Medulla oblongata (tissue), 1 donor: Measurements from ENCODE around the gene AURKA.
"Not testable (repeated sequence)": the region's sequence is repeated elsewhere in the genome, so short reads cannot be mapped to it uniquely, and the experiment has no call there.

ENCODE experiments used
- DNase-seq: peaks from one replicate; pipeline ENCODE4 v3.0.0-alpha.2; 2015; ENCODE audit errors: extremely low spot score

The AURKA gene

DNA sequence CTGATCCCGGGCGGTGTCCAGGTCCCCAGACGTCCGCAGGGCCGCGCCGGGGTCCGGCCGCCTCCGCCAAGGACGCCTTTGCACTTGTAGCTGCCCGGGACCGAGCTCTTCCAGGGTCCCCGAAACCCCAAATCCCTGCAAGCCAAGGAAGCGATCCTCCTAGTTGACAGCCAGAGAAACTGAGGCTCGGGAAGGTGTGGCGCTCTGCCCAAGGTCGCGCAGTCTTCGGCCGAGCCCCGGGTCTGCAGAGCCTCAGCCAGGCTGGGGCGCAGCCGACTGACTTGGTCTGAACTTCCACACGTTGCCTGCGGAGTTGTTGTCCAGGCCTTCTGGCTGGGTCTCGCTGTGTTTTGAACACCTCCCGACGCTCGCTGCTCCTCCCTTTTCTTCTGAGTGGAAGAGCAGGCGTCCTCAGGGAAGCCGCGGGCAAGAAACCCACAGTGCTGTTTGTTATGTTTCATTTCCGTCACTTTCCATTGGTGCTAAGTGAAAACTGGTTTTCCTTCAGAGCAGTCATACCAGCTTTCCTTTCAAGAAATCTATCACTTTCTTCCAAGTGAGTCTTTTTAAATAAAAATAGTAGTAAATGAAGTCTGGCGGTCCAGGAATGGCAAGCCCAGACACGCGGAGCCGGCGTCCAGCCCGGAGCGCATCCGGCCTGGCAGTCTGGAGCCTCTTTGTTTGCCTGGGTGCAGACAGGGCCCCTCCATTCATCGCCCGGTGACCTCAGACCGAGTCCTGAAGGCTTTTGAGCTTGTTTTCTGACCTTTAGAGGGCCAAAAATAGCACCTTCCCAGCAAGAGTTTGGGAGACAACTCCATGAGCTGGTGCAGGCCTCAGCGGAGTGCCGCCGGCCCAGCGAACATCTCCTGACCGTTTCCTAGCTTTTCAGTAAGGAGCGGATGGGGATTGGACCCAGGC lies 32.5 kb downstream of the AURKA start:
- DNase-seq, result peak; percentile 57

DNA sequence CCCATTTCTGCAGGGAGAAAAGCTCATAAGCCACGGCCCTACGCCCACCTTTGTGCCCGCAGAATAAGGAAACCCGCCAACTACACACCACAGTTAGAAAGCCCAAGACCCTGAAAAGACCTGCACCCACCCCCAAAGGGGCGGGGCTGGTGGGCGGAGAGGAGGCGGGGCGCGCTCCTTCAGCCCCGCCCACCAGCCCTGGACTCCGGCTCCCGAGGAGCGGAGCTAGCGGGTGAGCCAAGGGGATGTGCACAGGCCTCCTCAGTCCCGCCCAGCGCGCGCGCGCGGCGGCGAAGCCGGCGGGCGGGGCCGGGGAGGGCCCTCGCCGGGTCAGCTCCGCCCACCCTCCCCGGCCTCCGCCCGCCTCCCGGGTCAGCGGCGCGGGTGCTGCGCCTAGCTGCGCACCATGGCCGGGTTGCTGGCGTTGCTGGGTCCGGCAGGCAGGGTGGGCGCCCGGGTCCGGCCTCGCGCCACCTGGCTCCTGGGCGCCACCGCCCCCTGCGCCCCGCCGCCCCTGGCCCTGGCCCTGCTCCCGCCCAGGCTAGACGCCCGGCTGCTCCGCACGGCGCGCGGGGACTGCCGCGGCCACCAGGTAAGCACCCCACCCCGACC lies 33.3 kb downstream of the AURKA start, which contains the start of gene FAM210B:
Gene FAM210B (plus strand): TSS at position 375 of the 612 bp plus-strand sequence. CDS start 32 bp downstream, at position 407.
- DNase-seq, result peak; percentile 96

DNA sequence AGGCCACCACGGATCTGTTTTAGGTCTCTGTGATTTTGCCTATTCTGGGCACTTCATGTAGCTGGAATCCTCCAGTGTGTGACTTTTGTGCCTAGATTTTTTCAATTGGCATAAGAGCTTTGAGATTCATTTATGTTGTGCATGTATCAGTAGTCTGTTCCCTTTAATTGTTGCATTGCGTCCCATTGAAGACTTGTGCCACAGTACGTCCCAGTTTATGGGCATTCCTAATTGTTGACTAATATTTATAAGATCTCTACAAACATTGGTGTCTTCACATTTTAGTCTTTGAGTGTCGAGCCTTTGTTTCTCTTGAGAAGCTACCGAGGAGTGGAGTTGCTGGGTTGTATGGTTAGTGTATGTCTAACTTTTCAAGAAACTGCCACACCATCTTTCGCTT lies 33.9 kb downstream of the AURKA start:
- DNase-seq, result peak; percentile 49

DNA sequence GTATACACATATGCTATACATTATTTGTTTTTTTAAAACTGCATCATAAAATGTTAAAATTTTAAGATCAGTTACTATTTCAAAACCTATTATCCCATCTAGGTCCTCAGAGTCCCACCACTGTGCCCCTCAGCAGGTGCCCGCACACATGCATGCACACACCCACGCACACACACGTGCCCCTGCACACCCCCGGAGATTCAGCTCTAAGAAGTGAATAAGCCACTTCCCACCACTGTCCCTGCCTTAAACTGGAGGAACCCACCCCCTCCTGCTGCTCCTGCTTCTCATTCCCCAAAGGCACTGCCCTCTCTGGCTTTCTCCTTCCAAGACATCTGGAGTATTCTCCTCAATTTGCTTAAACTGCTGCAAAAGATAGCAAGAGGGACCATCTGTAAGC lies 38.7 kb downstream of the AURKA start:
- no peak for DNase-seq

DNA sequence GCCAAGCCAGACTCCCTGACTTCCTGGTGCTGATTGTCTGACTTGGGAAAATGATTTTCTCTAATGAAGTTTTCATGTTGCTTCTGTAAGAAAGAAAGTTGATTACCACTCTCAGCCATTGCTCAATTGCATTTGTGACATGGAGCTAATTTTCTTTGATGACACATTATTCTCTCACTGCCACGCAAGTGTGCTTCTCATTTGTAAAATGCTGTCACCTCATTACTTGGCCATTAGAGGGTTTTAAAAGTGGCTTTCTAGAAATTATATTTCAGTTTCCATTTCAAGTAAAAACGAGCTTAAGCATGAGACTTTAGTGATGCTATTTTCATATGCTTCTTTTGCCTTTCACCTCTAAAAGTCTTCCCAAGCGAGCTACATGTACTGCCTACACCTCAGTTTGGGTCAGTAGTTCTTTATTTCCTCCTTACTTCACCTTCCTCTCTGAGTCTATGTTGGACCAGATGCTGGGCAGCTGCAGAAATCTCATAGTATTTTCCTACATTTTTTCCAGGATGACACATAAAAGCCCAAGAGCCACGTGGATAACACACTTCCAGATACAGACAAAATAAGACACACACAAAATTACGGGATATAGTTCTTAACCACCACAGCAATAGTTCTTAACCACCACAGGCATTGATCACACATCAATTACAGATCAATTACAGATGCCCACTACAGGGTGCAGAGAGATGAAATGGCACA lies 39.5 kb downstream of the AURKA start:
- no peak for DNase-seq

DNA sequence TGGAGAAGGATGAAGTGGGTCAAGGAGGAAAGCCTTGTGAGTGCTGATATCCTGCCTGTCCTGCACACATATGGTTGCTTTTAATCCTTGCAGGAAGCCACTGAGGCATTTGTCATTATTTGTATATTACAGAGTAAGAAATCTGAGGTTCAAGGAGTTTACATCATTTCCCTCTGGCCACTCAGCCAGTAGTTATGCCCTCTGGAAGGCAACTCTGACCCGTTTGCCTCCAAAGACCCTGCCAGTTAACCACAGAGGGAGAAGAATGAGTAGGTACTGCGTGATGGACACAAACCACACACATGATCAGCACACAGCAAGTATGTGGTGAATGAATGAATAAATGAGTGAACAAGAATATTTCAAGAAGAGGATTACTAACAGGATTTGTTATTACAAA lies 41.2 kb downstream of the AURKA start:
- no peak for DNase-seq

DNA sequence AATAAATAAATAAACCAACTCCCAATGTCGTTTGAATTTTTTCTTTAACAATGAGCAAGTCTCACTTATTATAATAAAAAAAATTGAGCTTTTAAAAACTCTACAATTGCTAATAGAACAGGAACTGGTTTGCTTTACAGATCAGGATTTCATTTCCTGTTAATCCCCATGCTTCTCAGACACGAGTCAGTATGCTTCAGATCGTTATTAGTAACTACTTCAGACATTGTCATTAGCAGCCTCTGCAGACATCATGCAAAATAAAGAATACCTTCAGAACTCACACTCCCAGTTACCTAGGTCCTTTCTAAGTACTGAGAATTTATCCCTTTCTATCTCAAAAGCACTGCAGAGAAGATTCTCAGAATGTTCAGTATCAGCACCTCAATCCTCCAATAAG lies 43.3 kb downstream of the AURKA start:
- no peak for DNase-seq

DNA sequence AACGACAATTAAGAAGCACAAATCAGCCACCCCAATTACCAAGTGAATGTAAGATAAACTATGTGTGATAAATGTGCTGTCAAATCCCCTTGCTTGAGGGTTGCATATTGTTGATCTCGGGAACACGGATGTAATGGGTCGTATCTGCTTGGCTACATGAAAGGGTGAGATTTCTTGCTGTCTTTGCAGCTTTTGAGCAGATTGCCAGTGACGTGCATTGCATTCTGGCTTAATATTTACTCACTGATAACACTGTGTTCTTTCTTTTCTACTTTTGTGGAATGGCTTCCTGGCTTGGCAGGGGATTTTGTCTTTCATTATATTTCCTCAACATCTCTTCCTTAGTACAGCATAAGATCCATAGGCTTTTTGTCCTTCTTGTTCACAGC lies 43.7 kb downstream of the AURKA start:
- no peak for DNase-seq

DNA sequence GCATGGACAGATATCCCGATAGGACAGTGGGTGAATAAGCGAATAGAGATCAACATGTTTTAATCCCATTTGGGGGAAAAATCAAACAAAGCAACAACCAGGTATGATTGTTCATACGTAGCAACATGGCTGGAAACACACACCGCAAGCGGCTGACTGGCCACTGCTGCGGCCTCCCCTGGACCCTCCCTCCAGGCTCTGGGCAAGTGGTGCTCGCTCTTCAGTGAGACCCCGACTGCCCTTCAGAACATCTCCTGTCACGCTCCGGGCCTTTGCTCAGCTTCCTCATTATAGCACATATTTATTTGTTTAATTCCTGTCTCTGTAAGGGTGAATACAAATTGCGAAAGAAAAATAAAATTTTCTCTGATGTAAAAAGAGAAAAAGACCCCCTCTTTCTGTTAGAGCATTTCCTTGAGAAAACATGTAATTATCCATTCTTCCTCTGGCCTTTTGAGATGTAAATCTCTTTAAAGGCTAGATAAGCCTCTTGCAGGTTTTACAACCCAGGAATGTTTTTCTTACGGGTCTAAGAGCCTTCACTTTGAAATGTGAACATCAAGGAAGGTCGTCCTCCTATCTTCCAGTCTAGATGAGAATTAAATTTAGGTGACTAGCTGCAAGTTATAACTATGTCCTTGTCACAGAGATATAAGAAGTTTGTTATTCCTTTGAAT lies 44.2 kb downstream of the AURKA start:
- DNase-seq, result no peak

DNA sequence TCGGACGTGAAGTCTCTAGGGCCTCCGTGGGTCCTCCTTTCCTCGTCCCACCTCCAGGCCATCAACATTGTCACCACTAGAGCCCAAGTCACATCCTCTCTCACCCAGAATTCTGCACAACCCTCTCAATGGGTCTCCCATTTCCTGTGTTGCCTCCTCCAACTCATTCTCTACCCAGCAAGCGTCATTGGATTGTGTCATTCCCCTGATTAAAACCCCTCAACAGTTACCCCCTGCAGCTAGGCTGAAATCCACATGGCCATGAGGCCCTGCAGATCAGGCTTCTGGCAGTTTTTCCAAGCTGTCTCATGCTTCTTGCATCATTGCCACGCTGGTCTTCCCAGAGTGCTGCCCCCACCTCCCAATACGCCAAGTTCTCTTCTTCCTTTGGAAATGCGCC lies 46.1 kb downstream of the AURKA start:
- no peak for DNase-seq

DNA sequence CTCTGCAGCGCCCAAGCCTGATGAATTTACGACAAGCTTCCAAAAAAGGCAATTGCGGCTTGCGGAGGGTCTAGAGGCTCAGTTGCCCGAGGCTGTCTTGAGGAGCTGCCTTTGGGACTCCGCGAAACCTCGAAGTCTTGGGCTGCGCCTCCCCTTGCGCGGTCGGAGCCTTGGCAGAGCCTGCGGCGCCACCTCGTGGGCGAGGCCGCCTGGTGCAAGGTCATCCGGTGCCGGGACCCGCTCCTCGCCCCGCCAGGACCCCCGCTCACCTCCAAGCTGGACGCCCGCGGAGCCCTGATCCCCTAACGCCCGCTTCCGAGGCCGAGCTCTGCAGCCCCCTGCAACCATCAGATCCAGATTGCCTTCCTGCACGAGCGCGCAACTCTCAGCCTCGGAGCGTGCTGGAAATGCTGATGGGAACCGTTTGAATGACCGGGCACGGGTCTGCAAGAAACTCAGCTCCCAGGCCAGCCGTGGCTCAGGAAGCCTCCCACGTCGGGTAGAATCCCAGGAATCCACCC lies 48.1 kb downstream of the AURKA start:
- DNase-seq, result peak; percentile 41

DNA sequence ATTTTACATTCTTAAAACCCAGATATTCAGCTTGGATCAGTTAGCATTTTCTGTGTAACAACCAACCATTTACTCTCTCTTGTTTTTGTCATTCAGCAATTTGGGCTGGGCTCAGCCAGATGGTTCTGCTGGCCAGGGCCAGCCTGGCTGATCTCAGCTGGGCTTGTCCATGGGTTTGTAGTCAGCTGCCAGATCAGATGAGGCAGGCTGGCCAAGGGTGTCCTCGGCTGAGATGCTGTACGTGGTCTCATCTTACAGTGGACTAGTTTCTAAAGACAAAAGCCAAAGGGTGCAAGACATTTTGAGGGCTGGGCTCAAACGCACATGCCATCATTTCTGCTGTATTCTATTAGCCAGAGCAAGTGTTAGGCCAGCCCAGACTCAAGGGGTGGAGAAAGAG lies 49.2 kb downstream of the AURKA start:
- DNase-seq, result no peak

DNA sequence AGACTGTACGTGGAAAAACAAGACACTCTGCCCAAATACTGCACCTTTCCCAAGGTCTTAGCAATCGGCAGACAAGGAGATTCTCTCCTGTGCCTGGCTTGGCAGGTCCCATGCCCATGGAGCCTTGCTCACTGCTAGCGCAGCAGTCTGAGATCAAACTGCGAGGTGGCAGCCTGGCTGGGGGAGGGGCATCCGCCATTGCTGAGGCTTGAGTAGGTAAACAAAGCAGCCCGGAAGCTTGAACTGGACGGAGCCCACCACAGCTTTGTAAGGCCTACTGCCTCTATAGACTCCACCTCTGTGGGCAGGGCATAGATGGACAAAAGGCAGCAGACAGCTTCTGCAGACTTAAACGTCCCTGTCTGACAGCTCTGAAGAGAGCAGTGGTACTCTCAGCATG lies 55.3 kb downstream of the AURKA start:
- DNase-seq, result not testable (repeated sequence)

DNA sequence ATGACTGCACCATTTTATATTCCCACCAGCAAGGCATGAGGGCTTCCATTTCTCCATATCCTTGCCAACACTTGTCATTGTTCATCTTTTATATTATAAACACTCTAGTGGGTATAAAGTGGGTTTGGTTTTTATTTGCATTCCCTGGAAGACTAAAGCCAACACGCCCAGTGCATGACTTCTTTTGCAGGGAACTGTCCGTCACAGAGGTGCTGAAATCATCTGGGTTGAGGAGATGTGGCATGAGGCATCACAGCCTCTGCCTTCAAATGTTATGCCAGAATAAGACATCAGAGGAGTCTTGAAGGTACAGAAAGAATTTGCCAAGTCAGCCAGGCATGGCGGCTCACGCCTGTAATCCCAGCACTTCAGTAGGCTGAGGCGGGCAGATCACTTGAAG lies 63.2 kb downstream of the AURKA start:
- DNase-seq, result no peak

DNA sequence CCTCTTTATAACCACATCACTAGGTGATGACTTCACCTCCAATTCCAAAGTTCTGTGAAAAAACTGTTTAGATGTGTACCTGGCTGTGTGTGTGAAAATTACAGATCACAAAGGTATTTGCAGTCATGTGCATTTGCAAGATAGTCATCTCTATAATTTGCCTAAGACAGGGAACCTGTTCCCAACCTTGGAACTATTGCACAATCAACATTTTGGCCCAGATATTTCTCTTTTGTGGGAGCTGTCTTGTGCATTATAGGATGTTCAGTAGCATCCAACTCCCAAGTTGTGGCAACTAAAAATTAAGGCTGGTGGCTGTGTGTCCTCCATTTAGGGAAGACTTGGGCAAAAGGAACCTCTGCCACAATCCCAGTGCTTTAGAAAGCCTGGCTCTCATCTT lies 67.2 kb downstream of the AURKA start:
- DNase-seq, result no peak

DNA sequence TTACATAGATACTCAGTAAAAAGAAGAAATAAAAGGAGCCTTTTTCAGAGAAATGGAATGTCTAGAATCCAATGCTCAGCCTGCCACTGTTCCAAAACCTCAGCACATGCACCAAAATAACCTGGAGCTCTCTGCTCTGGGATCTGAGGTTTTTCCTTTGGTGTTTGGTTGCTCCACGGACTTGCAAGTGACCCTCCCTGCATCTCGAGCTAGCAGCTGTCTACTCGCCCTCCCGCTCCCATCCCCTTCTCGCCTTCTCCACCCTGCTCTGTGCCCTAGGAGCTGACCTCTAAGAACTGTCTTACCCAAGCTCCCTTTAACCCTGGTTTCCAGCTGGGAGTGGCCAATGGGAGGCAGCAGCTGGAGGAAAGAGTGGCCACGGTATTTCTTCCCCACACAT lies 68.4 kb downstream of the AURKA start:
- DNase-seq, result no peak

DNA sequence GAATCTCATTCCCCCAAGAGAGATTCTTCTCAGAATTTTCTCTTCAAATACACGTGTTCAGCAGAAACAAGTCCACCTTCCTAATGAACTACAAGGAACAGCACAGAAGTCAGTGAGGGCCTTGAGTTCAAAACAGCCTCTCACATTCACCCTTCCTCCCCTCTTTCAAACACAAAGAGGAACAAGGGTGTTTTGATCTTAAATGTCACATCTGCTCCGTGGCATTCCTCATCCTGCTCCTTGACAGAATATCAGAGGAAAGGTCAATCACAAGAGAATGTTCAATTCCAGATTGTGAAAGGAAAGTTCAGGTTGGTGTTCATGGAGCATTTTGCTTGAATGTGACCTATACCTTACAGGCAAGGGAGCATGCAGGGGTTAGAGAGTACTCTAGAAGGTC lies 68.8 kb downstream of the AURKA start:
- DNase-seq, result no peak

DNA sequence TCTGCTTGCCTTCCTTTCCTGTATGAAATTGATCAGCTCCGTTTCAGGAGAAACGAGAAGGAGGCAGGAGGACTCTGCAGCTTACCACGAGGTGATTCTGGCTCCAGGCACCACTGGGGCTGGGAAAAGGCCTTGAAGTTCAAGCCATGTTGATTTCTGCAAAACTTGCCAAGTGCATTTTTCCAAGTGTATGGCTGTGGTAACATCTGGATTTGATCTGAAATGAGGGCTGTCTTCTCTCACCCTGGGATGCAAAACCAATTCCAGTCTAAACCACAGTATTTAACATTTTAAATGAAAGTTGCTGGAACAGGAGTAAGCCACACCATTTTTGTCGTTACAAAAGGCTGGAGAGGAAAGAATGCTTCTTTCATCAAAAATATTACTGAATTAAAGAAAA lies 69.3 kb downstream of the AURKA start:
- no peak for DNase-seq
